ENCODE results near the gene SETD1A. TPM values are rescaled to one million over a fixed set of nuclear protein-coding genes. Genes with fewer than 3 reads are reported as not detected.

Gene SETD1A
- 11.9 TPM for polyA plus RNA-seq (ENCODE audit: insufficient read length)

GRCh38 chr16:30957456-30958174 lies at the start of gene SETD1A:
Gene SETD1A, plus strand, starts transcription at chr16:30957754. Its CDS starts 978 bp downstream, at chr16:30958732.
- DNase-seq (ENCODE audit: low read depth) = peak; percentile 69

- DNase-seq (ENCODE audit: low read depth) = no peak
Observed at GRCh38 chr16:30910427-30911029, 47.0 kb upstream of the SETD1A start.

- no peak for DNase-seq (ENCODE audit: low read depth)
Observed at GRCh38 chr16:30912794-30913412, 44.7 kb upstream of the SETD1A start.

- no peak for DNase-seq (ENCODE audit: low read depth)
Observed at GRCh38 chr16:30914830-30915229, 42.7 kb upstream of the SETD1A start.

GRCh38 chr16:30918614-30919013 lies 38.9 kb upstream of the SETD1A start:
- no peak for DNase-seq (ENCODE audit: low read depth)

- no peak for DNase-seq (ENCODE audit: low read depth)
Observed at GRCh38 chr16:30920891-30921290, 36.7 kb upstream of the SETD1A start.

GRCh38 chr16:30921459-30921747 lies 36.2 kb upstream of the SETD1A start:
- no peak for DNase-seq (ENCODE audit: low read depth)

GRCh38 chr16:30921748-30922419 lies 35.7 kb upstream of the SETD1A start:
- DNase-seq (ENCODE audit: low read depth) = peak; percentile 83

GRCh38 chr16:30922420-30922959 lies 35.1 kb upstream of the SETD1A start:
- peak; percentile 100 for DNase-seq (ENCODE audit: low read depth)

- DNase-seq (ENCODE audit: low read depth) = peak; percentile 99
Observed at GRCh38 chr16:30922960-30923535, 34.5 kb upstream of the SETD1A start.

GRCh38 chr16:30923554-30924075 lies 33.9 kb upstream of the SETD1A start, which contains the start of gene FBXL19:
Gene FBXL19, plus strand, starts transcription at chr16:30923572. Its CDS starts 2,183 bp downstream, at chr16:30925755.
- no peak for DNase-seq (ENCODE audit: low read depth)

- no peak for DNase-seq (ENCODE audit: low read depth)
Observed at GRCh38 chr16:30924076-30924912, 33.3 kb upstream of the SETD1A start.

- no peak for DNase-seq (ENCODE audit: low read depth)
Observed at GRCh38 chr16:30924913-30925631, 32.5 kb upstream of the SETD1A start.

GRCh38 chr16:30925632-30925987 lies 31.9 kb upstream of the SETD1A start:
- DNase-seq (ENCODE audit: low read depth) = no peak

GRCh38 chr16:30925995-30926811 lies 31.4 kb upstream of the SETD1A start:
- no peak for DNase-seq (ENCODE audit: low read depth)

GRCh38 chr16:30926937-30927788 lies 30.4 kb upstream of the SETD1A start:
- no peak for DNase-seq (ENCODE audit: low read depth)

- no peak for DNase-seq (ENCODE audit: low read depth)
Observed at GRCh38 chr16:30927789-30928378, 29.7 kb upstream of the SETD1A start.

- DNase-seq (ENCODE audit: low read depth) = no peak
Observed at GRCh38 chr16:30928390-30928789, 29.2 kb upstream of the SETD1A start.
